ENCODE results near the gene COL11A1.

Gene COL11A1

GRCh38 chr1:102896771-102897170, 211.6 kb downstream of the COL11A1 start:
- DNase-seq, result no peak

DNA sequence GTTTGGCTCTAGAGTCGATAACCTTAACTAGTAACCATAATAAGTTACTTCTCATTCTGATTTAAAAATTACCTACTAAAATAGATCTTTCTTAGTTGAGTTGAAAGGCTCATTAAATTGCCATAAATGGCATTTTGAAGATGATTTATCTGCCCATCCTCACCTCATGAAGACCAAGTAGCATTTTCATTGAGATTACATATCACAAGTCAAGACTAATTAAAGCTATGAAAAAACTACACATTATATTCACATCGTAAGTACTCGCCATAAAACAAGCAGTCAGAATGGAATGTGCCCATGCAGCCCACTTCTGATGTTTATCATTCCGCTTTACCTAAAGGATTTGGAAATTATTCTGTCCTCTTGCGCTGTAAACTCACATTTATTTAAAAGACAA, 212.0 kb downstream of the COL11A1 start:
- no peak for DNase-seq

DNA sequence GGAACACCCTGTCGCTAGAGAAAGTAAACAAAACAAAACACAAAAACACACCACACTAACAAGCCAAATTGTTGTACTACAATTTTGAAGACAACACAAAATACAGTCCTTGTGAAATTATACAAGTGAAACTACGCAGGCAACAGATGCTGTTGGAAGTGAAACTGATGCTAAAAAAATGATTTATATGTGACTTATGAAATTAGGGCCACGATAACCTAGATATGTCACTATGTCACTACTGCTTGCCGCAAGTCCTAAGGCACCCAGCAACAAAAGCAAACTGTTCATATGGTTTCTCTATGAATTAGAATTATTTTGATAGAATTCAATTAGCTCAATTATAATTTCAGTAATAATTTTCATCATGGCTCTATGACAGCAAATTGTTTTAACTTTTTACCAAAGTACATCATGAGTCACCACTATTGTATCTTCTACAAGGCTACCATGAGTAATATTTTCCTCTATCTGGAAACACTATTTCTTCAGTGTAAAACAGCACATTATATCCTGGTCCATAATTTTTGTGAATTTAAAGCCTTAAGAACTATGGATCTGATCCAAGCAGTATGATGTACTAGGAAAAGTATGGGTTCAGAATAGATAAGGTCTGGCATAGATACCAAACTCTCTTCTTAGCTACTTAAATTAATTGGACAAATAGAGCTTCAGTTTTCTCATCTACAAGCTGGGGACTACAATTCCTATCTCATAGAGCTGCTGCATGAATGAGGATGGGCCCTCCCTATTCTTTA, 216.3 kb downstream of the COL11A1 start:
- no peak for DNase-seq

DNA sequence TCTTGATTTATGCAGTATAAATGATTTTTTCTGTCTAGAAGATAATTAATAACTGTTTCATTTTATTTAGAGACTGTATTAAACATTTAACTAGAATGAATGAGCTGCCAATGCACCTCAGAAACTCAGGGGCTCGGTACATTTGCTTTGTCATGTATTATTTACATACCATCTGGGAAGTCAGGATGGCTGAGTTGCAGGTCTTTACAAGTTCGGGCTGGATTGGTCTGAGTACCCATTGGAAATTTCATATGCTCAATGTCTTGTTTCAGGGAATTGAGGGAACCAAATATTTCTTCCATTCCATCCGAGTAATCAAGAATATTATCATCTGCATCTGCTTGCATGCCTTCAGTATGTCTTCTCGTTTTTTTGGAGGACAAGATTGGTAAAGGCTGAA, 221.7 kb downstream of the COL11A1 start:
- no peak for DNase-seq

- no peak for DNase-seq
Measured at GRCh38 chr1:102884238-102884637, 224.1 kb downstream of the COL11A1 start.

DNA sequence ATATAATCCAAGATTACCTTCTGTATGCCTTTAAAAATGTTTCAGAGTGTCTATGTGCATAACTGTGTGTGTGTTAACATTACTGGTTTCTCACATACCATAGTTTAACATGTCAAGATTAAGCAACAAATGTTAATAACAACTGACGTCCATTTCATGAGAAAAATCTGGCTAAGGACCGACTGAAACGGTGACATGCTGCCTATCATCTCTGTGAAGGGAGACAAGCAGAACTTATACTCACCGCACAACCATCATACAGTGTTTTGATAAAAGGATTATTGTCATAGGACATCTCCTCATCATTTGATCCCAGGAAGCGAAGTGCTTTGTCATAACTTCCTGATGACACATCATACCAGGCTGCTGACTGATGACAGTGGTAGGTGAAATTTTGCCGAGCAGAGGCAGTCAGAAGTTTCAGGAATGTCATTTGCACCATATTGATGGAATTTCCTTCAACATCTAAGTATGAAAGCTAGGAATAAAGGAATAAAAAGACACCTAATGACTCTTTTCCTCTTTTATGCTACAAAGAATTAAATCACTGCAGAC, 228.8 kb downstream of the COL11A1 start:
- DNase-seq, result no peak

DNA sequence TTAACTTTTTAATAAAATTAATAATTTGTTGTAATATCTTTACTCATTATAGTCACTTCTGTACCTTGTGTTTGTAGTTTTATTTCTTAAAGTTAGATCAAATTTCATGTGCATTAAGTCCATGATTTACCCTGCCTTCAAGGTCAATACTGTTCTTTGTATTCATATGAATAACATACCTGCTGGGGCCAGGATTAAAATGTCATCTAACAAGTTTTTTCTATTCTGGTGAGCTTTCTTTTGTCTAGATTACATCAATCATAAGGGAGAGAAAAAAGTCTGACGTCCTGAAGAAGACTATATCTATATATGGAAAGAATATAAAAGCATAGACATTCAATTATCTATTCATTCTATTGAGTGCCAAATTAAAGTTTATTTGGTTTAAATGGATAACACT, 232.6 kb downstream of the COL11A1 start:
- DNase-seq, result no peak

DNA sequence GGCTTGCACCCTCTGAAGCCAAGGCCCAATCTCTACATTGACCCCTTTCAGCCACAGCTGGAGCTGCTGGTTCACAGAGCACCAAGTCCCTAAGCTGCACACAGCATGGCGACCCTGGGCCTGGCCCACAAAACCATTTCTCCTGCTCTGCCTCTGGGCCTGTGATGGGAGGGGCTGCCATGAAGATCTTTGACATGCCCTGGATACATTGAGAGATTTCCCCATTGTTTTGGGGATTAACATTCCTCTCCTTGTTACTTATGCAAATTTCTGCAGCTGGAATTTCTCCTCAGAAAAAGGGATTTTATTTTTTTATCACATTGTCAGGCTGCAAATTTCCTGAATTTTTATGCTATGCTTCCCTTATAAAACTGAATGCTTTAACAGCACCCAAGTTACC, 235.8 kb downstream of the COL11A1 start:
- DNase-seq, result no peak

DNA sequence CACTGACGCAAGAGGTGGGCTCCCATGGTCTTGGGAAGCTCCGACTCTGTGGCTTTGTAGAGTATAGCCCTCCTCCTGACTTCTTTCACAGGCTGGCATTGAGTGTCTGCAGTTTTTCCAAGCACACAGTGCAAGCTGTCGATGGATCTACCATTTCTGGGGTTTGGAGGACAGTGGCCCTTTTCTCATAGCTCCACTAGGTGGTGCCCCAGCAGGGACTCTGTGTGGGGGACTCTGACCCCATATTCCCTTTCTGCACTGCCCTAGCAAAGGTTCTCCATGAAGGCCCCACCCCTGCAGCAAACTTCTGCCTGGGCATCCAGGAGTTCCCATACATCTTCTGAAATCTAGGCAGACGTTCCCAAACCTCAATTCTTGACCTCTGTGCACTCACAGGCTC, 236.2 kb downstream of the COL11A1 start:
- DNase-seq, result no peak

- no peak for DNase-seq
Measured at GRCh38 chr1:102863704-102864103, 244.6 kb downstream of the COL11A1 start.

- DNase-seq, result no peak
Measured at GRCh38 chr1:102861247-102861646, 247.1 kb downstream of the COL11A1 start.

GRCh38 chr1:102858695-102859094, 249.6 kb downstream of the COL11A1 start:
- DNase-seq, result no peak

DNA sequence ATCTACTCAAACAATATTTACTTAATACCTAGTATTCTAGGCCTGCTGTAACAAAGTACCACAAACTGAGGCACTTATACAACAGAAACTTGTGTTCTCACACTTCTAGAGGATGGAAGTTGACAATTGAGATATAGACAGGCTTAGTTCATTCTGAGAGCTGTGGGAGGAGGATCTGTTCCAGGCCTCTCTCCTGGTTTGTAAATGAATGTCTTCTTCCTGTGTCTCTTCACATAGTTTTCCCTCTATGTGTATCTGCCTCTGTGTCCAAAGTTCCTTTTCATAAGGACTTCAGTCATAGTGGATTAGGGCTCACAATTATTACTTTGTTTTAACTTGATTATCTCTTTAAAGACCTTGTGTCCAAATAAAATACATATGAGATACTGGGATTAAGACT, 251.1 kb downstream of the COL11A1 start:
- DNase-seq, result no peak

DNA sequence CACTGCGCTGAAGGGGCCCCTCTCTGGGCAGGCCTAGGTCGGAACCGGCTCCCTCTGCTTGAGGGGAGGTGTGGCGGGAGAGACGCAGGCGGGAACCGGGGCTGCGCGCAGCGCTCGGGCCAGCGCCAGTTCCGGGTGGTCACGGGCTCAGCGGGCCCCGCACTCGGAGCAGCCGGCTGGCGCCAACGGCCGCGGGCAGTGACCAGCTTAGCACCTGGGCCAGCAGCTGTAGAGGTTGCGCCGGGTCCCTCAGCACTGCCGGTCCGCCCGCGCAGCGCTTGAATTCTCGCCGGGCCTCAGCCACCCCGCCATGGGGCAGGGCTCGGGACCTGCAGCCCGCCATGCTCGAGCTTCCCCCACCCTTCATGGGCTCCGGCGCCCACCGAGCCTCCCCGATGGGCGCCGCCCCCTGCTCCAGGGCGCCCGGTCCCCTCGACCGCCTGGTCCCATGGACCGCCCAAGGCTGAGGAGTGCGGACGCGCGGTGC, 254.6 kb downstream of the COL11A1 start:
- no peak for DNase-seq

DNA sequence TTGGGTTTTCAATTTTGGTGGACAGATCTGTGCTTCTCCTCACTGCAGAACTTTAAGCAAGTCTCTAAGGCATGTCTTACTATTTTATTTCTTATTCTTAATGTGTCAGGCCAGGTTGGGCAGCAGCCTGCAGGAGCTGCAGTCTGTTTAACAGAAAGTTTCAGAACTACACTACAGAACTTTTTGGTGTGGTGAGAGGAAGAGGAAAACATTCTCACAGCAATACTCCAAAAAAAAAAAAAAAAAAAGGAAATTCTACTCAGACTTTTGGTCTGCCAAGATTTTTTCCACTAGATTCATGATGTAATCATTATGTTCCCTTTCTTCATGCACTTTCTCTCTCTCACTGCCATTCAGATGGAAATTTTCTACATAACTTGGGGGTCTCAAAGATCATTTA, 255.2 kb downstream of the COL11A1 start:
- DNase-seq, result no peak

GRCh38 chr1:102852613-102853012, 255.7 kb downstream of the COL11A1 start:
- no peak for DNase-seq

DNA sequence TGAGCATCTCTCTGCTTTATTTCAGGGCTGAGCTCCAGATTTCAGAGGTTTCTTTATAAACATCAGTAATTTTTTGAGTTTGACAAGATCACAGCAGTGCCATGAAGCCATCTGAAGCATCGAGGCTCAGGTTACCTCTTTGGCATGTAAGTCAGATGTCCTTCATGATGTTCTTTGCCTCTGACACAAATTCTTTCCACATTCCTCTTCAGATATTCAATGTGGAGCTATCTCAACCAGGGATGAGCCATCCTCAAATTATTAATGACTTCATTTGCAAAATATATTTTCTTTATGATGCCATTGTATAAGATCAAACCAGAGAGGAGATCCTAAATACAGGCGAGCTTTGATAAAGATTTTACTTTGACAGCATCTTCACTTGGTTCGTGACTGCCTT, 256.7 kb downstream of the COL11A1 start:
- no peak for DNase-seq

- no peak for DNase-seq
Measured at GRCh38 chr1:102842606-102843005, 265.7 kb downstream of the COL11A1 start.

- DNase-seq, result no peak
Measured at GRCh38 chr1:102840741-102841140, 267.6 kb downstream of the COL11A1 start.

DNA sequence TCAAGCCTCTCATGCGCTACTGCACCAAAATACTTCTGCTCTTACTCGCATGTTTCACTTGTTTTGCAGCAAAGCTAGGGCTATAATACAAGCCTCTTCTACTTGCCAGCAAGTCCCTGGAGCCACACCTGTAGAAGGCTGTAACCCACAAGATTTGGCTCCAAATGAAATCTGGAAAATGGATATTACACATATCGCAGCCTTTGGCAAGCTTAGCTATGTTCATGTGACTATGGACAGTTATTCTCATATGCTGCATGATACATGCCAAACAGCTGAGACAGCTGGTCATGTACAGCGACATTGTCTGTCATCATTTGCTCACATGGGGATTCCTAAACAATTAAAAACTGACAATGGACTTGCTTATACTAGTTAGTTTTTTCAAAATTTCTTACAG, 270.3 kb downstream of the COL11A1 start:
- DNase-seq, result no peak

GRCh38 chr1:102837551-102837950, 270.8 kb downstream of the COL11A1 start:
- DNase-seq, result no peak

DNA sequence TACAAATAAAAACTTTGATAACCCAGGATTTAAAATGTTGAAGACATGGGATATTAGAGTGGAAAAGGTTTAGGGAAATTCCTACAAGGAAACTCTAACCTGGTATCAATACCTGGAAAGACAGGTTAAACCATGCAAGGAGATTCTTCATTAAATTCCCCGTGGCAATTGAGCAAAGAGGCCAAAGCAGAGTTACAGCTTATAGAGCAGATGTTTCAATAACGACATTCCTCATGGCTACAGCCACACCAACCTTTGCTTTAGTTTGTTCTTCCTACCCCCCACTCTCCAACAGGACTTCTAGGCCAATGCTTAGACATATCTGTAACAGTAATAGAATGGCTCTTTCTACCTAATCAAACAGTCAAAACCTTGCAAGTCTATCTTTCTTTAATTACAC, 271.3 kb downstream of the COL11A1 start:
- DNase-seq, result no peak

GRCh38 chr1:102834688-102835320, 273.5 kb downstream of the COL11A1 start:
- DNase-seq, result no peak

DNA sequence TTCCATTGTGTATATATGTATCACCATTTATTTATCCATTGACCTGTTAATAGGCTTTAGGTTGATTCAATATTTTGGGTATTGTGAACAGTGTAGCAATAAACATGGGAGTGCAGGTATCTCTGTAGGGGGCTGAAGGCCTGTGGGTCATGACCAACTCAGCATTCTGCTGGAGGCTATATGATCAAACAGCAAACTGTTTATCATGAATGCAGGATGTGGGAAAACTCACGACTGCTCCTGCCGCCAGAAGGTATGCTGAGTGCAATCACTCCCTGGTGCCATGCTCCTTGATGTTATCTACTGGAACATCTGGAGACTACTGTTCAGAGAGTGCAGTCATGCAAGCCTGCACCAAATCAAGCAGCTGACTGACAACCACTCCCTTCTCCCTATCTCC, 275.2 kb downstream of the COL11A1 start:
- no peak for DNase-seq

All from retina (tissue), 1 donor.